ENCODE measurements around the gene OMP. TPM values are rescaled to one million over a fixed set of nuclear protein-coding genes. Genes with fewer than 3 reads are reported as not detected.

OMP gene
- total and polyA plus RNA-seq, 2 of the 13 experiments (the other 11 are each of a cell fraction or from before 2014, with no cell fraction given): not detected

DNA sequence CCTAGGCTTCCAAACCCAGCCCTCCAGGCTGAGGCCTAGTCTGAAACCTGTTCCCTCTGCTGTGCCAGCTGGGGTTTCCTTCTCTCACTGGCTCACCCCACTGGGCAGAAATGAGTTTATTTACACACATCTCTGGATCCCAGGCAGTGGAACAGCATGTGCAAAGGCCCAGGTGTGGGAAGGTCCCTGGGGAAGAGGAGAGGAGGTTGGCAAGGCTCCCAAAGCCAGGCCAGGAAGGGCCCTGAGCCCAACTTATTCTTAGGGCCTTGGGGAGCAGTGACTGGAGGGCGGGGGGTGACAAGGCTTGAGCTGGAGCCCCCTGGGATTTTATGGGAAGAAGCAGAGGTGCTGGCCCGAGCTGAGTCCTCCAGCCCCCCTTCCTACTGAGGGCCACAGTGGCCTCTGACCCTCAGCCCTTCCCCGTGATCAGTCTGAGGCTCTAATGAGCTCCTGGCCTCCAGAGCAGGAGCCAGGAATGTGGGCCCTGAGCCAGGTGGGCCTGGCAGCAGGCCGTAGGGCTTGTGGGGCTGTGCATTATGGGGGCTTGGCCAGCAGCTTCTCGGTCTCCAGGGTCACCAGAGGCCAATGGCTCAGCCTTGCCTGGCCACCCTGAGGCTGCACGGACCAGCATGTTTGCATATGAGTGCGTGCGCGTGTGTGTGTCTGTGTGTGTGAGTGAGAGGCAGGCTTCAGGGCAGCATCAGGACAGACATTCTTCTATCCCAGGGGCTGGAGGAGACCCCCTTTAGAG is 28.3 kb downstream of the OMP start:
- intact Hi-C loops (cut with micrococcal nuclease; ENCODE audit: unreplicated experiment) (loop anchor here (1.0 kb wide), 1 partner anchor 41 kb away; no protein-coding TSS in a partner anchor), in situ Hi-C loops (cut with HindIII; ENCODE audit: extremely low pct_ligation_motif_present, low pct_unique_long_range_greater_than_20kb) (no loop called here)
- DNase-seq (ENCODE audit: low spot score) (peak; percentile 82), ATAC-seq (peak; percentile 57), FAIRE-seq (peak; percentile 34)
- Histone ChIP-seq H3K27me3 (ENCODE audit: control insufficient read depth in 1 of 2, insufficient read depth in 2 of 2, low read length in 2 of 2) (peaks cover 0 to 7% of the 10 kb centered on the region in 2 experiments; a peak in 1 of 5 replicates), H3K4me1 (ENCODE audit: insufficient read depth, low read length) (peaks cover 58% of the 10 kb centered on the region), H2AFZ (ENCODE audit: low read length) (no peak overlapping the region), H3K27ac (ENCODE audit: extremely low read length, insufficient read depth, low read length) (peak overlapping the region; percentile 64), H3K4me2 (ENCODE audit: low read depth, low read length) (peak overlapping the region; percentile 100), H3K9me3 (ENCODE audit: low read length) (no peaks in the 10 kb centered on the region), H3K36me3 (replicated peaks in 1 of 2; ENCODE audit: control insufficient read depth in 1 of 2, insufficient read depth in 2 of 2, low read length in 2 of 2) (no peaks in the 10 kb centered on the region), H3K9ac (ENCODE audit: insufficient read depth, low read depth, low read length) (peak overlapping the region; percentile 55), H3K79me2 (ENCODE audit: insufficient read depth, low read length) (no peaks in the 10 kb centered on the region), H3K4me3 (replicated peaks in 1 of 3; ENCODE audit: insufficient read depth in 1 of 3, low read depth in 2 of 3, low read length in 3 of 3) (peak overlapping the region in 2 of 3 experiments; percentile 24 to 80; a peak in 3 of 6 replicates), H4K20me1 (ENCODE audit: insufficient read depth, low read length) (no peaks in the 10 kb centered on the region)
- WGBS (ENCODE audit: low lambda C conversion rate): 0% methylated on average over 2 of the region's 9 CpGs
- no TSS peak for BruUV-seq (replicated peaks)
- ChIA-PET CTCF (ENCODE audit: low intra/inter-chr PET ratio, low total read pairs) (no interaction called here), POLR2A (interaction anchor here (0.8 to 3.5 kb wide), 6 partner anchors 9 to 43 kb away, joined by 3 to 18 read pairs (median 4); no protein-coding TSS in a partner anchor)
- TF ChIP-seq ZNF703 (CRISPR knock-in tag; IDR thresholded peaks at IDR 0.05; ENCODE audit: borderline replicate concordance) (no peak), PCBP2 (optimal IDR thresholded peaks at IDR 0.05; ENCODE audit: low read depth, low read length, poor library complexity, severe bottlenecking) (no peak), MEIS2 (CRISPR knock-in tag; IDR thresholded peaks at IDR 0.05) (peak; percentile 51; the same call in 1 of the 2 replicates), ARNTL (CRISPR knock-in tag; IDR thresholded peaks at IDR 0.05) (0 out of 2 replicates have a peak, but pooled peaks have one; percentile 38), MXD4 (CRISPR knock-in tag; IDR thresholded peaks at IDR 0.05) (peak; percentile 21; the same call in 1 of the 2 replicates), MYC (CRISPR knock-in tag; IDR thresholded peaks at IDR 0.05; ENCODE audit: borderline replicate concordance) (peak; percentile 47; the same call in 1 of the 2 replicates), IKZF1 (IDR thresholded peaks at IDR 0.05) (no peak), ZNF230 (CRISPR knock-in tag; IDR thresholded peaks at IDR 0.05) (no peak), NR2C2 (CRISPR knock-in tag; IDR thresholded peaks at IDR 0.05; ENCODE audit: borderline replicate concordance) (peak; percentile 48; the same call in 1 of the 2 replicates), ERF (CRISPR knock-in tag; IDR thresholded peaks at IDR 0.05) (0 out of 2 replicates have a peak, but pooled peaks have one; percentile 30)
- TF ChIP-seq, protein P1, sequence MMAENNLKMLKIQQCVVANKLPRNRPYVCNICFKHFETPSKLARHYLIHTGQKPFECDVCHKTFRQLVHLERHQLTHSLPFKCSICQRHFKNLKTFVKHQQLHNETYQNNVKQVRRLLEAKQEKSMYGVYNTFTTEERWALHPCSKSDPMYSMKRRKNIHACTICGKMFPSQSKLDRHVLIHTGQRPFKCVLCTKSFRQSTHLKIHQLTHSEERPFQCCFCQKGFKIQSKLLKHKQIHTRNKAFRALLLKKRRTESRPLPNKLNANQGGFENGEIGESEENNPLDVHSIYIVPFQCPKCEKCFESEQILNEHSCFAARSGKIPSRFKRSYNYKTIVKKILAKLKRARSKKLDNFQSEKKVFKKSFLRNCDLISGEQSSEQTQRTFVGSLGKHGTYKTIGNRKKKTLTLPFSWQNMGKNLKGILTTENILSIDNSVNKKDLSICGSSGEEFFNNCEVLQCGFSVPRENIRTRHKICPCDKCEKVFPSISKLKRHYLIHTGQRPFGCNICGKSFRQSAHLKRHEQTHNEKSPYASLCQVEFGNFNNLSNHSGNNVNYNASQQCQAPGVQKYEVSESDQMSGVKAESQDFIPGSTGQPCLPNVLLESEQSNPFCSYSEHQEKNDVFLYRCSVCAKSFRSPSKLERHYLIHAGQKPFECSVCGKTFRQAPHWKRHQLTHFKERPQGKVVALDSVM (CRISPR knock-in tag; IDR thresholded peaks at IDR 0.05): peak; percentile 75
- TF ChIP-seq, protein P2, sequence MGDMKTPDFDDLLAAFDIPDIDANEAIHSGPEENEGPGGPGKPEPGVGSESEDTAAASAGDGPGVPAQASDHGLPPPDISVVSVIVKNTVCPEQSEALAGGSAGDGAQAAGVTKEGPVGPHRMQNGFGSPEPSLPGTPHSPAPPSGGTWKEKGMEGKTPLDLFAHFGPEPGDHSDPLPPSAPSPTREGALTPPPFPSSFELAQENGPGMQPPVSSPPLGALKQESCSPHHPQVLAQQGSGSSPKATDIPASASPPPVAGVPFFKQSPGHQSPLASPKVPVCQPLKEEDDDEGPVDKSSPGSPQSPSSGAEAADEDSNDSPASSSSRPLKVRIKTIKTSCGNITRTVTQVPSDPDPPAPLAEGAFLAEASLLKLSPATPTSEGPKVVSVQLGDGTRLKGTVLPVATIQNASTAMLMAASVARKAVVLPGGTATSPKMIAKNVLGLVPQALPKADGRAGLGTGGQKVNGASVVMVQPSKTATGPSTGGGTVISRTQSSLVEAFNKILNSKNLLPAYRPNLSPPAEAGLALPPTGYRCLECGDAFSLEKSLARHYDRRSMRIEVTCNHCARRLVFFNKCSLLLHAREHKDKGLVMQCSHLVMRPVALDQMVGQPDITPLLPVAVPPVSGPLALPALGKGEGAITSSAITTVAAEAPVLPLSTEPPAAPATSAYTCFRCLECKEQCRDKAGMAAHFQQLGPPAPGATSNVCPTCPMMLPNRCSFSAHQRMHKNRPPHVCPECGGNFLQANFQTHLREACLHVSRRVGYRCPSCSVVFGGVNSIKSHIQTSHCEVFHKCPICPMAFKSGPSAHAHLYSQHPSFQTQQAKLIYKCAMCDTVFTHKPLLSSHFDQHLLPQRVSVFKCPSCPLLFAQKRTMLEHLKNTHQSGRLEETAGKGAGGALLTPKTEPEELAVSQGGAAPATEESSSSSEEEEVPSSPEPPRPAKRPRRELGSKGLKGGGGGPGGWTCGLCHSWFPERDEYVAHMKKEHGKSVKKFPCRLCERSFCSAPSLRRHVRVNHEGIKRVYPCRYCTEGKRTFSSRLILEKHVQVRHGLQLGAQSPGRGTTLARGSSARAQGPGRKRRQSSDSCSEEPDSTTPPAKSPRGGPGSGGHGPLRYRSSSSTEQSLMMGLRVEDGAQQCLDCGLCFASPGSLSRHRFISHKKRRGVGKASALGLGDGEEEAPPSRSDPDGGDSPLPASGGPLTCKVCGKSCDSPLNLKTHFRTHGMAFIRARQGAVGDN (CRISPR knock-in tag; IDR thresholded peaks at IDR 0.05): peak; percentile 97
- TF ChIP-seq, protein P3, sequence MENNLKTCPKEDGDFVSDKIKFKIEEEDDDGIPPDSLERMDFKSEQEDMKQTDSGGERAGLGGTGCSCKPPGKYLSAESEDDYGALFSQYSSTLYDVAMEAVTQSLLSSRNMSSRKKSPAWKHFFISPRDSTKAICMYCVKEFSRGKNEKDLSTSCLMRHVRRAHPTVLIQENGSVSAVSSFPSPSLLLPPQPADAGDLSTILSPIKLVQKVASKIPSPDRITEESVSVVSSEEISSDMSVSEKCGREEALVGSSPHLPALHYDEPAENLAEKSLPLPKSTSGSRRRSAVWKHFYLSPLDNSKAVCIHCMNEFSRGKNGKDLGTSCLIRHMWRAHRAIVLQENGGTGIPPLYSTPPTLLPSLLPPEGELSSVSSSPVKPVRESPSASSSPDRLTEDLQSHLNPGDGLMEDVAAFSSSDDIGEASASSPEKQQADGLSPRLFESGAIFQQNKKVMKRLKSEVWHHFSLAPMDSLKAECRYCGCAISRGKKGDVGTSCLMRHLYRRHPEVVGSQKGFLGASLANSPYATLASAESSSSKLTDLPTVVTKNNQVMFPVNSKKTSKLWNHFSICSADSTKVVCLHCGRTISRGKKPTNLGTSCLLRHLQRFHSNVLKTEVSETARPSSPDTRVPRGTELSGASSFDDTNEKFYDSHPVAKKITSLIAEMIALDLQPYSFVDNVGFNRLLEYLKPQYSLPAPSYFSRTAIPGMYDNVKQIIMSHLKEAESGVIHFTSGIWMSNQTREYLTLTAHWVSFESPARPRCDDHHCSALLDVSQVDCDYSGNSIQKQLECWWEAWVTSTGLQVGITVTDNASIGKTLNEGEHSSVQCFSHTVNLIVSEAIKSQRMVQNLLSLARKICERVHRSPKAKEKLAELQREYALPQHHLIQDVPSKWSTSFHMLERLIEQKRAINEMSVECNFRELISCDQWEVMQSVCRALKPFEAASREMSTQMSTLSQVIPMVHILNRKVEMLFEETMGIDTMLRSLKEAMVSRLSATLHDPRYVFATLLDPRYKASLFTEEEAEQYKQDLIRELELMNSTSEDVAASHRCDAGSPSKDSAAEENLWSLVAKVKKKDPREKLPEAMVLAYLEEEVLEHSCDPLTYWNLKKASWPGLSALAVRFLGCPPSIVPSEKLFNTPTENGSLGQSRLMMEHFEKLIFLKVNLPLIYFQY (CRISPR knock-in tag; IDR thresholded peaks at IDR 0.05; ENCODE audit: borderline replicate concordance): peak; percentile 73; the same call in 1 of the 2 replicates

Measured in HepG2 (cell line).